GM19035 (cell line): ENCODE results near the gene APMAP.

Source experiments
- ATAC-seq: cut with Tn5 transposase; IDR thresholded peaks from one replicate; pipeline ENCODE4 v1.9.1; 2021; ENCODE audit not compliant: unreplicated experiment

The APMAP gene

GRCh38 chr20:24992487-24993205, at the start of gene APMAP:
Gene APMAP (minus strand): TSS chr20:24992751. CDS start chr20:24992688, 63 bp downstream.
- peak; percentile 95 for ATAC-seq

DNA sequence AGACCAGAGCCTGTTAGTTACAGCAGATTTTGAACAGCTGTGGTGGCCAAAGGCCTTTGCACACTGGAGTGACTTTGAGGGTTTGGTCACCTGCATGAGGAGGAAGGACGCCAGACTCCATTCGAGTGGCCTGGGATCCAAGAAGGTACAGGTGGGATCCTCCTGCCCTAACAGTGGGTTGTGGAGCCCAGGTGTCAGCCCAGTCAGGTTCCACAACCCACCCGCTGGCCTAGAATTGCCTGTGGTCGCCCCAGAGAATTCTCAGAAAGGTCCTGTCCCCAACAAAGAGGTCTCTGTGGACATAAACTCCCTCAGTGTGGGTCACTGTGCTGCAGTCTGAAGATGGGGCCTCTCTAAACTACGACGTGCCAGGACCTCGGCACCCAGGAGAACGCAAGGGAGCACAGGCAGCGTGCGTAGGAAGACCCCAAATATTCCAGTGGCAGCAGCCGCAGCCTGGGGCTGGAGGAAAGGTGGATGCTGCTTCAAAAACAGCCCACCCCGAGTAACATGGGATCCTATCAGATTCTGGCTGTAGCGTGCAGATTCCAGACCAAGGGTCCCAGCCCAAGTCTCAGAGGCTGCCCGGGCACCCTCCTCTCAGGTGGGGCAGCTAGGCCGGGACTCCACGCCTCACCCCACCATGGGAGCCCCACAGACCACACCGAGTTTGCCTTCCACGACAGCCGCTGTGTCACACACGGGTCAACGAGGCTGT, 49.4 kb upstream of the APMAP start:
- no peak for ATAC-seq

DNA sequence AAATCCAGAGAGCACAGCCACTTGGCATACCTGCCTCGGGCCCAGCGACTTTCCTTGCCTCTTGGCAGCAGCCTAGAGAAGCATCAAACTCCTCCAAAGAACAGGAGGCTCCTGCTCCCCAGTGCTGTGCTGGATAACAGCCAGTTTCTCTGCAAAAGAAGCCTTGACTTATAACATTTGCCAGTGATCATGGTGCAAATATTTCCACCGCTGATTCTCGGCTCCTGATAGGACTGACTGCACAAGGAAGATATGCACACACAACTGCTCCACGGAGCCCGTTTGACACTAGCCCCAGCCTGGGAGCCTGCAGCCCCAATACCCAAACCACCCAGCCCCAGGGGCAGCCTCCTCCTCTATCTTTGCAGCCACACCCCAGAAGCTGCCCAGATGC, 47.9 kb upstream of the APMAP start:
- ATAC-seq, result no peak

DNA sequence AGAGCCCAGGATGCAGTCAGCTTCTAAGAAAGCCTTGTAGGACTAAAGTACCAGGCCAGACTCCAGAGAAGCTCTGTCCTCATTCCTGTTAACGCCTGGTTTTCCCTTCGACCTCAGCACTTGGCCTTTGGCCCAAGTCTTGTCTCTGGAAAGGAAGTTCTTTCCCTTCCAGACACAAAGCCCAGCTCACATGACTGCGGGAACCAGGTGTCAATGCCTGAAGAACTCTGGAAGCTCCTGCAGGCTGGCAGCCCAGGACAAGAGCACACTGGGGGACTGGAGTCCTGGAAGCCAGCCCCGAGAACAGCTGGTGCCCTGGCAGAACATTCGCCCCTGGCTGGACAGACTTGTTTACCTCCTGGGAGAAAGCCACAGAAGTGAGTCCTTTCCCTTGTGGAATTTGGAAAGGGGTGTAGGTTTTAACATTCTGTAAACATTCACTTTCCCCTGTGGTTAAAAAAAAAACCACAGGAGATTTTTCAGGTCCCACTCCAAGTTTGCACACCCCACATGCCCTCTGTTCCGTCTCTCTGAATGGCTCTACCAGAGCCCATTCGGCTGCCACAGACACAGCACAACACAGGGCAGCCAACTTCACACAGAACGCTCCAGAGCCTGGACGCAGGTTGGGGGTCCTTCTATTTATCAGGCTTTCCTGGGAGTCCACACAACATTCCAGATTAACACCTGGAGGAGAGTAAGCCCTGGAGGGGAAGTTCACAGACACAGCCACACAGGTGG, 47.3 kb upstream of the APMAP start:
- no peak for ATAC-seq

GRCh38 chr20:25038591-25039015, 46.1 kb upstream of the APMAP start:
- ATAC-seq, result no peak

GRCh38 chr20:25038103-25038410, 45.5 kb upstream of the APMAP start:
- ATAC-seq, result no peak

- ATAC-seq, result no peak
These were observed 44.9 kb upstream of the APMAP start for GRCh38 chr20:25037288-25038102.

- ATAC-seq, result no peak
These were observed 43.9 kb upstream of the APMAP start for GRCh38 chr20:25036331-25036936.

- no peak for ATAC-seq
These were observed 43.4 kb upstream of the APMAP start for GRCh38 chr20:25035921-25036320.

DNA sequence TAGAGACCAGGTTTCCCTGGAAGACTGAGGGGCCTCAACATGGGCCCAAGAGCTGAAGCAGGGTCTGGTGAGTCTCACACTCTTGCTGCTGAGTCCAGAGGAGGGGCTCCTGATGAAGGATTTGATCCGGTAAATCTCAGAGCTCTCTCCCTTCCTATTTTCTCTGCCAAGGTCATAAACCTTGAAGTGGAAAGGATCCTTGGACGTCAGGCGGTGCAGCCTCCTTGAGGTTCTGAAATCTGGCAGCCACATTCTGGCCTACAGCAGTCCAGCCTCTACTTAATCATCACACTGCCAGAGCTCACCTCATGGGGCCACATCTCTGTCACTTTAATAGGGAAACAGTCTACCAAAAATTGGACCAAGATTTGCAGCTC, 41.4 kb upstream of the APMAP start:
- no peak for ATAC-seq

- no peak for ATAC-seq
These were observed 40.8 kb upstream of the APMAP start for GRCh38 chr20:25033265-25033923.

DNA sequence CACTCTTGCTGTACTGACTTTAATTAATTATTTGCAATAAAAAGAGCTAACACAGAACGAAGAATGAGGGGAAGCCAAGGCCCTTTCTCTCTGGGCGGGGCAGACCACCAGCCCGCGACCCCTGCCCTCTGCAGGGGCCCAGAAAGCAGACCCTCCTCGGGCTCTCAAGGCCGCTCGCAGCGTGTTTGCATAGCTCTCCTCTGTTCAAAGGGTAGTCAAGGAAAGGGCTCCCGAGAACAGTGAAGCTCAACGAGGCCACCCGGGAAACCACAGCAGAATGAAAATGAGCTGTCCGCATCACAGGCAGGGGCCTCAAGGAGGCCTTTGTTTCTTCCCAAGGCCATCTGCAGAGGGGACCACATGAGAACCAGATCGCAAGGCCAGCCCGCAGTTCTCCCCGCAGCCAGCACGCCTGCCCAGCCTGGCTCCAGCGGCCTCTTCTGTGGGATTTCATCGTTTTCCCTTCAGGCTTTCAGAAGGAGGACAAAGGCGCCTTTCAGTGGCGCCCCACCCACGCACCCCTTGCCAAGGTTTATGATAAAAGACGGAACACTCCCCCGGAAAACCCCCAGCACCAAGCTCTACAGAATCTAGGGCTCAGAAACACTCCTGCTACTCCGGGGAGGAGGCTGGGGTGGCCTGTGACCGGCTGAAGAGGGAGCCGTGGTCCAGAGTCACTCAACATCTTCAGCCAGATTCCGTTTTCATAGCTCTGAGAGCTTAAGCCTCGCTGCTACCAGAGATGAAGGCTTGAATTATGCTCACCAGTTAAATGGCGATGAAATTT, 40.1 kb upstream of the APMAP start:
- no peak for ATAC-seq

- no peak for ATAC-seq
These were observed 39.5 kb upstream of the APMAP start for GRCh38 chr20:25032065-25032477.

GRCh38 chr20:25031241-25031640, 38.7 kb upstream of the APMAP start:
- no peak for ATAC-seq

DNA sequence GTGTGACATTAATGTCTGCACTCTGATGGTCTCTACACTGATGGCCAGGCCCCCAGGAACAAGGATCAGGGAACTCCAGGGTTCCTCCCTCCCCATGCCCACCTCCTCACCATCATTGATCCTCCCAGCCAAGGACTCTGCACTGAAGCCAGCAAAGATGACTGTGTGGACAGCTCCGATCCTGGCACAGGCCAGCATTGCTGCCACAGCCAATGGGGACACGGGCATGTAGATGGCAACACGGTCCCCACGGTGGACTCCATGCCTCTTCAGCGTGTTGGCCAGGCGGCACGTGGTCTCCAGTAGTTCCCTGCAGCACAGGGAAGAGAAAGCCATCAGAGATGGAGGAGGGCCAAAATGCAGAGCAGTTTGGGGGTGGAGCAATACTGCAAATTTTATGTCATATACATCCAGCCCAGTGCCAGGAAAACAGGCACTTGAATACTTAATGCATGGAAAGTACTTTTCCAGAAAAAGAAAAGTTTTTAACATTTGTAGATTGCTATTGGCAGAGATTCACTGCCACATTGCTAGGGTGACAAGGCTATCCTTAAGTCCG, 38.2 kb upstream of the APMAP start:
- no peak for ATAC-seq

GRCh38 chr20:25030007-25030648, 37.6 kb upstream of the APMAP start:
- ATAC-seq, result no peak

DNA sequence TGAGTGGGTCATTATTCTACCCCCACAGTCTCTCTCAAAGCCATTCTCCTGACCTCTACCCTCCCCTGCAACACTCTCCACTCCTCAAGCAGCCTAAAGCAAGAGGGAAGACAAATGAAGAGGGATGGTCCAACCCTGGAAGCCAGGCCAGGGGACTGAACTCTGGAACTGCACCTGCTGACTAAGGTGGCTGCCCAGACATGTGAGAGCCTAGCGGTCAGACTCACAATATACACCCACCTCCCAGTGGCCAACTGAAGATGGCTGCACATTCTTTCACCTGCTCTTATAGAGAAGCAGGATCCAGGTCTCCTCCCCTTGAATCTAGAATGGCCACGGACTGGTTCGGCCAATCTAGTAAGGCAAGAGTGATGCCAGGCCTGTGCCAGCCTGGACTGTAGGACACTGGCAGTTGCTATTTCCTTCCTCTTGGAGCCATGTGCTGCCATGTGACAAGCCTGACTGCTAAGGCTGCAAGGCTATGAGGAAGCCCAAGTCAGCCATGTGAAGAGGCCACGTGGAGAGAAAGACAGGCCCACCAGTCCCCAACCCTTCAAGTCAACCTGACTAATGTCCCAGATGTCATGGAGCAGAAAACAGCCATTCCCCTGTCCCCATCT, 33.5 kb upstream of the APMAP start:
- no peak for ATAC-seq
